PC-3 (cell line): Measurements from ENCODE around the gene LMO4. TPM values are rescaled to one million over a fixed set of nuclear protein-coding genes. Genes with fewer than 3 reads are reported as not detected.

Experiments
- ATAC-seq: fragments of 200-7000 bp; cut with Tn5 transposase; 2 replicates; pipeline ENCODE4 v1.9.1; 2020; ENCODE audit warnings: mild to moderate bottlenecking, moderate library complexity
- BruUV-seq: library from RNA; stranded (reverse); fragments of 400-500 nt; replicated peaks from 2 replicates; lab custom pipeline; 2021; lab: Mats Ljungman, UMichigan
- CTCF ChIA-PET: fragments of 300-600 bp; sonication (Branson Sonifier 250); formaldehyde crosslinking; loops from one replicate; lab custom pipeline; 2022; ENCODE audit warnings: antibody characterized with exemption; lab: Charles Lee
- POLR2A ChIA-PET: fragments of 300-600 bp; sonication (Branson Sonifier 250); formaldehyde crosslinking; loops from one replicate; lab custom pipeline; 2022; ENCODE audit warnings: antibody characterized with exemption; ENCODE audit not compliant: unreplicated experiment; lab: Charles Lee
- DNase-seq: peaks from one replicate; pipeline ENCODE4 v3.0.0-alpha.2; 2015
- H2AFZ ChIP-seq: fragments of 300-600 bp; sonication (generic); 2 replicates; pipeline ENCODE4 v1.6.0; 2016; ENCODE audit warnings: antibody characterized with exemption, low read length
- H3F3A ChIP-seq: fragments of 300-600 bp; sonication (generic); one replicate; pipeline ENCODE4 v1.6.0; 2017; ENCODE audit warnings: antibody characterized with exemption, low read length, control low read depth, mild to moderate bottlenecking; ENCODE audit not compliant: unreplicated experiment
- H3K27ac ChIP-seq: fragments of 300-600 bp; sonication (generic); 2 replicates; pipeline ENCODE4 v1.5.1; 2016; ENCODE audit warnings: mild to moderate bottlenecking, low read length
- H3K27me3 ChIP-seq: fragments of 300-600 bp; sonication (generic); 2 replicates; pipeline ENCODE4 v1.6.1; 2016; ENCODE audit warnings: low read length, mixed read lengths
- H3K36me3 ChIP-seq: fragments of 300-600 bp; sonication (generic); 2 replicates; pipeline ENCODE4 v1.6.1; 2016; ENCODE audit warnings: low read depth, mixed run types, low read length, mixed read lengths
- H3K4me1 ChIP-seq: fragments of 300-600 bp; sonication (generic); 2 replicates; pipeline ENCODE4 v1.5.1; 2016; ENCODE audit warnings: low read length; ENCODE audit not compliant: insufficient read depth
- H3K4me2 ChIP-seq: fragments of 300-600 bp; sonication (generic); 2 replicates; pipeline ENCODE4 v1.6.0; 2016; ENCODE audit warnings: low read length
- H3K4me3 ChIP-seq: fragments of 300-600 bp; sonication (generic); 2 replicates; pipeline ENCODE4 v1.5.1; 2016; ENCODE audit warnings: mild to moderate bottlenecking, low read length, mixed read lengths
- H3K79me2 ChIP-seq: fragments of 300-600 bp; sonication (generic); 2 replicates; pipeline ENCODE4 v1.6.1; 2017; ENCODE audit warnings: low read length, mixed read lengths
- H3K9ac ChIP-seq: fragments of 300-600 bp; sonication (generic); 2 replicates; pipeline ENCODE4 v1.6.0; 2016; ENCODE audit warnings: mild to moderate bottlenecking, low read length
- H3K9me2 ChIP-seq: fragments of 300-600 bp; sonication (generic); replicated peaks from 2 replicates; pipeline ENCODE4 v1.6.1; 2016; ENCODE audit warnings: mixed run types, low read length, mixed read lengths
- H3K9me3 ChIP-seq: fragments of 300-600 bp; sonication (generic); 2 replicates; pipeline ENCODE4 v1.6.1; 2016; ENCODE audit warnings: low read length, mixed read lengths
- H4K20me1 ChIP-seq: fragments of 300-600 bp; sonication (generic); 2 replicates; pipeline ENCODE4 v1.6.1; 2016; ENCODE audit warnings: low read length, mixed read lengths
- EZH2 ChIP-seq: fragments of 300-600 bp; sonication (generic); IDR thresholded peaks from one replicate; pipeline ENCODE4 v1.6.1; 2017; ENCODE audit warnings: antibody characterized with exemption, mild to moderate bottlenecking, low read length; ENCODE audit not compliant: unreplicated experiment
- EZH2phosphoT487 ChIP-seq: fragments of 300-600 bp; sonication (generic); IDR thresholded peaks from 2 replicates; pipeline ENCODE4 v1.6.1; 2018; ENCODE audit warnings: mild to moderate bottlenecking, antibody characterized with exemption, low read length, borderline replicate concordance
- intact Hi-C: fragments of 100-400 bp; cut with micrococcal nuclease; formaldehyde crosslinking; loops from 2 replicates; pipeline ENCODE4 v1.9.0; 2023
- total RNA-seq: library from RNA; depleted of rRNA; stranded (reverse); fragments of >200 nt; gene quantifications from 2 replicates; pipeline ENCODE4 v1.2.3, GENCODE V29; 2014
- TF ChIP-seq, protein P1 (sequence below): fragments of 300-600 bp; sonication (generic); conservative IDR thresholded peaks from 2 replicates; pipeline ENCODE4 v1.5.1; 2017; ENCODE audit warnings: antibody characterized with exemption, low read depth, mild to moderate bottlenecking, low read length

Gene LMO4
- total RNA-seq, 1 experiment from 2014 or later = 41.5 TPM

DNA sequence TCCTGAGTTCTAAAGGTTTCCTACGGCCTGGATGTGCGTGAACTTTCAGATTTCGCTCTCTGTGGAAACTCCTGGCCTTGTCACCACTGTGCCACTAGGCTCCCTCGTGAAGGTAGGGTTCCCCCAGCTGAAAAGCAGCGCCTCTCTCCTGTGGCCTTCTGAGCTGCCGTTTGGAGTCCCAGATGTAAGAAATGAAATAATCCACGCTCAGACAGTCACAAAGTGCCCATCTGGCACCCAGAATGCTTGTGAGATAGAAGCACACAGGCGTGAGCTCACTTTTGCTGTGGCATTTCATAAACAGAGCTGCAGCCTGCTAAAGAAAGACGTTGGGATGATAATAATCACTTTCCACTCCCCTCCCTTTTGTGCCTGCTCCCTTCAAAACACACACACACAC, 65.8 kb downstream of the LMO4 start:
- no TSS peak for BruUV-seq
- H3K4me1 ChIP-seq = peaks cover 37% of the 10 kb centered on the region
- TF ChIP-seq, protein P1, sequence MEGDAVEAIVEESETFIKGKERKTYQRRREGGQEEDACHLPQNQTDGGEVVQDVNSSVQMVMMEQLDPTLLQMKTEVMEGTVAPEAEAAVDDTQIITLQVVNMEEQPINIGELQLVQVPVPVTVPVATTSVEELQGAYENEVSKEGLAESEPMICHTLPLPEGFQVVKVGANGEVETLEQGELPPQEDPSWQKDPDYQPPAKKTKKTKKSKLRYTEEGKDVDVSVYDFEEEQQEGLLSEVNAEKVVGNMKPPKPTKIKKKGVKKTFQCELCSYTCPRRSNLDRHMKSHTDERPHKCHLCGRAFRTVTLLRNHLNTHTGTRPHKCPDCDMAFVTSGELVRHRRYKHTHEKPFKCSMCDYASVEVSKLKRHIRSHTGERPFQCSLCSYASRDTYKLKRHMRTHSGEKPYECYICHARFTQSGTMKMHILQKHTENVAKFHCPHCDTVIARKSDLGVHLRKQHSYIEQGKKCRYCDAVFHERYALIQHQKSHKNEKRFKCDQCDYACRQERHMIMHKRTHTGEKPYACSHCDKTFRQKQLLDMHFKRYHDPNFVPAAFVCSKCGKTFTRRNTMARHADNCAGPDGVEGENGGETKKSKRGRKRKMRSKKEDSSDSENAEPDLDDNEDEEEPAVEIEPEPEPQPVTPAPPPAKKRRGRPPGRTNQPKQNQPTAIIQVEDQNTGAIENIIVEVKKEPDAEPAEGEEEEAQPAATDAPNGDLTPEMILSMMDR = no peak
- TF ChIP-seq EZH2 (no peak), EZH2phosphoT487 (no peak)
- no peak overlapping the region for H3K27ac ChIP-seq
- no peaks in the 10 kb centered on the region for H3K79me2 ChIP-seq
- ChIA-PET CTCF (no interaction called here), POLR2A (no interaction called here)
- H3K9me2 ChIP-seq = no peaks in the 10 kb centered on the region
- DNase-seq (no peak), ATAC-seq (no peak)
- no peaks in the 10 kb centered on the region for H3K36me3 ChIP-seq
- no peaks in the 10 kb centered on the region for H4K20me1 ChIP-seq
- no peaks in the 10 kb centered on the region for H3K27me3 ChIP-seq
- no peak overlapping the region for H3K4me2 ChIP-seq
- intact Hi-C loops = loop anchor here (5.0 to 10.0 kb wide), 3 partner anchors 78 to 560 kb away; no protein-coding TSS in a partner anchor
- H3K9ac ChIP-seq = no peak overlapping the region
- H3K4me3 ChIP-seq = no peak overlapping the region
- no peaks in the 10 kb centered on the region for H3K9me3 ChIP-seq
- H3F3A ChIP-seq = no peaks in the 10 kb centered on the region
- H2AFZ ChIP-seq = no peak overlapping the region

DNA sequence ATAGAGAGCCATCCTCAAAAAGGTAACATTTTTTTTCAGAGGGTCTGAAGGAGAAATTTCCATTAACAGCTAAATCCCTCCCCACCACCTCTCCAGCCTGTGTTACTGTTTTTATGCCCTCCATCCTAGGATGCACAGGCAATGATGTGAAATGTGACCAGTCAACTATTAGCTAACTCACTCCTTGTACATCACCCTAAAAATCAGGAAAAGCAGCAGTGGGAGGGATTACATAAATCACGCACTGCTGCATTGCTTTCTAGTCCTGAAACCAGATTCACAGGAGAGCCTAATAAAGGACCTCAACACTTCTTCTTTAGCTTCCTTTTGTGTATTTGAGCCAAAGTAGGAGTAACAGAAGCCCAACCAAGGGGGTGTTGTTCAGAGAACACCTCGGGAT, 66.3 kb downstream of the LMO4 start:
- DNase-seq (no peak), ATAC-seq (no peak)
- H3K9me2 ChIP-seq = no peaks in the 10 kb centered on the region
- CTCF ChIA-PET = no interaction called here
- TF ChIP-seq EZH2 = no peak
- no peak for TF ChIP-seq EZH2phosphoT487
- TF ChIP-seq, protein P1 = no peak
- H3K4me3 ChIP-seq = no peak overlapping the region
- POLR2A ChIA-PET = no interaction called here
- no TSS peak for BruUV-seq
- H3K79me2 ChIP-seq = no peaks in the 10 kb centered on the region
- H4K20me1 ChIP-seq = no peaks in the 10 kb centered on the region
- H3F3A ChIP-seq = no peaks in the 10 kb centered on the region
- no peak overlapping the region for H3K9ac ChIP-seq
- H3K4me1 ChIP-seq = peaks cover 41% of the 10 kb centered on the region
- H3K9me3 ChIP-seq = no peaks in the 10 kb centered on the region
- no peaks in the 10 kb centered on the region for H3K27me3 ChIP-seq
- no peaks in the 10 kb centered on the region for H3K36me3 ChIP-seq
- no peak overlapping the region for H2AFZ ChIP-seq
- H3K4me2 ChIP-seq = no peak overlapping the region
- intact Hi-C loops = loop anchor here (5.0 to 10.0 kb wide), 3 partner anchors 77 to 560 kb away; no protein-coding TSS in a partner anchor
- H3K27ac ChIP-seq = no peak overlapping the region
